NCI-H2171 (cell line): ENCODE results near the gene CTCF.
A peak's percentile ranks its signal among the peaks of the same experiment; 100 is the strongest.
"Not testable (repeated sequence)": the region's sequence is repeated elsewhere in the genome, so short reads cannot be mapped to it uniquely, and the experiment has no call there.

Source experiments
- DNase-seq: peaks from one replicate; lab custom pipeline; 2025; lab: John Stamatoyannopoulos, UW

The CTCF gene

GRCh38 chr16:67533987-67534386, 28.3 kb upstream of the CTCF start:
- not testable (repeated sequence) for DNase-seq

GRCh38 chr16:67534431-67534830, 27.9 kb upstream of the CTCF start:
- DNase-seq: no peak

- DNase-seq: no peak
These were observed 27.1 kb upstream of the CTCF start for GRCh38 chr16:67535201-67535600.

GRCh38 chr16:67537270-67537635, 25.1 kb upstream of the CTCF start:
- no peak for DNase-seq

- DNase-seq: no peak
These were observed 24.4 kb upstream of the CTCF start for GRCh38 chr16:67537636-67538591.

GRCh38 chr16:67538666-67539101, 23.6 kb upstream of the CTCF start:
- no peak for DNase-seq

- DNase-seq: no peak
These were observed 23.1 kb upstream of the CTCF start for GRCh38 chr16:67539271-67539670.

- DNase-seq: no peak
These were observed 22.4 kb upstream of the CTCF start for GRCh38 chr16:67539691-67540635.

- DNase-seq: no peak
These were observed 21.6 kb upstream of the CTCF start for GRCh38 chr16:67540756-67541155.

GRCh38 chr16:67541391-67542263, 20.7 kb upstream of the CTCF start:
- DNase-seq: no peak

GRCh38 chr16:67542464-67542863, 19.9 kb upstream of the CTCF start:
- DNase-seq: no peak

- DNase-seq: no peak
These were observed 19.3 kb upstream of the CTCF start for GRCh38 chr16:67543036-67543435.

- no peak for DNase-seq
These were observed 18.7 kb upstream of the CTCF start for GRCh38 chr16:67543582-67543981.

GRCh38 chr16:67544329-67544841, 17.9 kb upstream of the CTCF start:
- no peak for DNase-seq

- no peak for DNase-seq
These were observed 17.3 kb upstream of the CTCF start for GRCh38 chr16:67544844-67545664.

GRCh38 chr16:67545665-67546024, 16.7 kb upstream of the CTCF start:
- no peak for DNase-seq

- no peak for DNase-seq
These were observed 16.2 kb upstream of the CTCF start for GRCh38 chr16:67546091-67546501.

- peak; percentile 69 for DNase-seq
These were observed 15.4 kb upstream of the CTCF start for GRCh38 chr16:67546761-67547422.

GRCh38 chr16:67547423-67548264, 14.7 kb upstream of the CTCF start:
- DNase-seq: no peak
